Measurements from ENCODE around the gene VAV2.

- TF ChIP-seq CTCF (IDR thresholded peaks at IDR 0.05; ENCODE audit: low read depth, low read length, missing input control) (no peak), GABPA (IDR thresholded peaks at IDR 0.05 in 1 of 2, conservative IDR thresholded peaks at IDR 0.05 in 1 of 2) (no peak), REST (IDR thresholded peaks at IDR 0.05) (no peak), JUND (IDR thresholded peaks at IDR 0.05) (no peak), YY1 (IDR thresholded peaks at IDR 0.05) (no peak)
Observed at GRCh38 chr9:133717113-133718031, 274.8 kb downstream of the VAV2 start.
